ENCODE data around the gene APMAP. TPM values are rescaled to one million over a fixed set of nuclear protein-coding genes. Genes with fewer than 3 reads are reported as not detected.

The APMAP gene
- total and polyA plus RNA-seq, 2 of the 13 experiments (the other 11 are each of a cell fraction or from before 2014, with no cell fraction given), result 168 to 214 TPM

DNA sequence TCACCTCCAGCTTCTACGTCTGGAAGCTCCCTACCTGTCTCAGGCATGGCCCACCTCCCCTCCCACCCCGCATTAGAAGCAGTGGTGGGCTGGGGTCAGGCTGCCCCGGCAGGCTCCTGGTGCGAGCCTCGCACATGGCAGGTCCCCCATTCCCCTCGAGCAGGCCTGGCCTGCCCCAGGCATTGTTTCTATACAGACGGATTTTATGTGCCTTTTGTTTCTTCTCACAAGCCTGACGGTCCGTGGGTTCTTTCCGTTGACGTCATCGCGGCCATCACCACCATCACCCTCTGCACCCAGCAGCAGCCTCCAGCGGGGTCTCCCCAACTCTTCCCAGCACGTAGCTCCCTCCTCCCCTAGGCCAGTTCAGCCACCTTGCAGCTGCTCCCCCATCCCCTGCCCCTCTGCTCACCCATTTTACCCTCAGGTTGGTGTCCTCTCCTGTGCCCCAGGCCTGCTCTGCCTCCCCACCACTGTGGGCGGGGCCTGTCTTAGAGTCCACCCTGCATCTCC is 38.9 kb downstream of the APMAP start:
- no peak overlapping the region for H3K4me2 ChIP-seq (ENCODE audit: low read depth, low read length)
- DNase-seq (ENCODE audit: low spot score) (no peak), ATAC-seq (no peak), FAIRE-seq (no peak)
- WGBS (ENCODE audit: low lambda C conversion rate), result 91% methylated on average over 16 of the region's 16 CpGs
- H2AFZ ChIP-seq (ENCODE audit: low read length), result no peak overlapping the region
- no peak overlapping the region for H3K9ac ChIP-seq (ENCODE audit: insufficient read depth, low read depth, low read length)
- H3K4me1 ChIP-seq (ENCODE audit: insufficient read depth, low read length), result 0 out of 2 replicates have a peak, but pooled peaks cover 5% of the 10 kb centered on the region
- no peaks in the 10 kb centered on the region for H3K79me2 ChIP-seq (ENCODE audit: insufficient read depth, low read length)
- no peak overlapping the region for H3K27ac ChIP-seq (ENCODE audit: extremely low read length, insufficient read depth, low read length)
- peaks cover 4% of the 10 kb centered on the region in 2 experiments; a peak in 3 of 5 replicates for H3K36me3 ChIP-seq (replicated peaks in 1 of 2; ENCODE audit: control insufficient read depth in 1 of 2, insufficient read depth in 2 of 2, low read length in 2 of 2)
- no TSS peak for BruUV-seq (replicated peaks)
- H3K27me3 ChIP-seq (ENCODE audit: control insufficient read depth in 1 of 2, insufficient read depth in 2 of 2, low read length in 2 of 2), result peaks cover 7 to 12% of the 10 kb centered on the region in 2 experiments
- no peaks in the 10 kb centered on the region for H3K9me3 ChIP-seq (ENCODE audit: low read length)
- no peak overlapping the region for H3K4me3 ChIP-seq (replicated peaks in 1 of 3; ENCODE audit: insufficient read depth in 1 of 3, low read depth in 2 of 3, low read length in 3 of 3)
- H4K20me1 ChIP-seq (ENCODE audit: insufficient read depth, low read length), result no peaks in the 10 kb centered on the region; the same call in 1 of the 2 replicates
- CTCF ChIA-PET (ENCODE audit: low intra/inter-chr PET ratio, low total read pairs), result no interaction called here
- intact Hi-C loops (cut with micrococcal nuclease; ENCODE audit: unreplicated experiment) (no loop called here), in situ Hi-C loops (cut with HindIII; ENCODE audit: extremely low pct_ligation_motif_present, low pct_unique_long_range_greater_than_20kb) (no loop called here)
- POLR2A ChIA-PET, result no interaction called here
- TF ChIP-seq NFE2 (CRISPR knock-in tag; IDR thresholded peaks at IDR 0.05) (no peak), ZNF777 (CRISPR knock-in tag; IDR thresholded peaks at IDR 0.05) (no peak), AGO1 (IDR thresholded peaks at IDR 0.05; ENCODE audit: low read depth, low read length, poor library complexity, severe bottlenecking) (peak; percentile 25), ZSCAN20 (CRISPR knock-in tag; IDR thresholded peaks at IDR 0.05; ENCODE audit: borderline replicate concordance) (no peak), ARNT2 (CRISPR knock-in tag; IDR thresholded peaks at IDR 0.05; ENCODE audit: low read depth) (no peak), RXRB (CRISPR knock-in tag; IDR thresholded peaks at IDR 0.05; ENCODE audit: borderline replicate concordance) (no peak), KDM6A (CRISPR knock-in tag; IDR thresholded peaks at IDR 0.05; ENCODE audit: low read depth) (no peak), SIN3B (IDR thresholded peaks at IDR 0.05; ENCODE audit: low read length) (no peak), HNRNPLL (IDR thresholded peaks at IDR 0.05; ENCODE audit: low read depth, low read length, poor library complexity, severe bottlenecking) (no peak), PHF5A (CRISPR knock-in tag; IDR thresholded peaks at IDR 0.05; ENCODE audit: low read depth, unreplicated experiment) (no peak), KDM2A (CRISPR knock-in tag; IDR thresholded peaks at IDR 0.05; ENCODE audit: borderline replicate concordance, low read depth) (0 out of 2 replicates have a peak, but pooled peaks have one; percentile 33), ZNF790 (CRISPR knock-in tag; IDR thresholded peaks at IDR 0.05; ENCODE audit: borderline replicate concordance) (no peak), ZNF841 (CRISPR knock-in tag; IDR thresholded peaks at IDR 0.05; ENCODE audit: borderline replicate concordance) (no peak), ZNF180 (CRISPR knock-in tag; IDR thresholded peaks at IDR 0.05; ENCODE audit: borderline replicate concordance, low read depth) (no peak), POGZ (CRISPR knock-in tag; IDR thresholded peaks at IDR 0.05) (no peak), TOE1 (CRISPR knock-in tag; IDR thresholded peaks at IDR 0.05) (no peak), ZSCAN29 (CRISPR knock-in tag; conservative IDR thresholded peaks at IDR 0.05) (no peak), FOXP1 (IDR thresholded peaks at IDR 0.05) (no peak), FOXP1 (CRISPR knock-in tag; IDR thresholded peaks at IDR 0.05) (no peak), TBP (CRISPR knock-in tag; IDR thresholded peaks at IDR 0.05) (no peak), AGO2 (optimal IDR thresholded peaks at IDR 0.05; ENCODE audit: low read depth, low read length) (peak; percentile 70), CHCHD3 (CRISPR knock-in tag; IDR thresholded peaks at IDR 0.05) (no peak), ZBTB42 (CRISPR knock-in tag; IDR thresholded peaks at IDR 0.05) (no peak)
- TF ChIP-seq, protein P1, sequence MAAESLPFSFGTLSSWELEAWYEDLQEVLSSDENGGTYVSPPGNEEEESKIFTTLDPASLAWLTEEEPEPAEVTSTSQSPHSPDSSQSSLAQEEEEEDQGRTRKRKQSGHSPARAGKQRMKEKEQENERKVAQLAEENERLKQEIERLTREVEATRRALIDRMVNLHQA (CRISPR knock-in tag; IDR thresholded peaks at IDR 0.05), result no peak
- TF ChIP-seq, protein P2, sequence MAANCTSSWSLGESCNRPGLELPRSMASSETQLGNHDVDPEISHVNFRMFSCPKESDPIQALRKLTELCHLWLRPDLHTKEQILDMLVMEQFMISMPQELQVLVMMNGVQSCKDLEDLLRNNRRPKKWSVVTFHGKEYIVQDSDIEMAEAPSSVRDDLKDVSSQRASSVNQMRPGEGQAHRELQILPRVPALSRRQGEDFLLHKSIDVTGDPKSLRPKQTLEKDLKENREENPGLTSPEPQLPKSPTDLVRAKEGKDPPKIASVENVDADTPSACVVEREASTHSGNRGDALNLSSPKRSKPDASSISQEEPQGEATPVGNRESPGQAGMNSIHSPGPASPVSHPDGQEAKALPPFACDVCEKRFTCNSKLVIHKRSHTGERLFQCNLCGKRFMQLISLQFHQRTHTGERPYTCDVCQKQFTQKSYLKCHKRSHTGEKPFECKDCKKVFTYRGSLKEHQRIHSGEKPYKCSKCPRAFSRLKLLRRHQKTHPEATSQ (CRISPR knock-in tag; IDR thresholded peaks at IDR 0.05; ENCODE audit: borderline replicate concordance), result no peak
- TF ChIP-seq, protein P3, sequence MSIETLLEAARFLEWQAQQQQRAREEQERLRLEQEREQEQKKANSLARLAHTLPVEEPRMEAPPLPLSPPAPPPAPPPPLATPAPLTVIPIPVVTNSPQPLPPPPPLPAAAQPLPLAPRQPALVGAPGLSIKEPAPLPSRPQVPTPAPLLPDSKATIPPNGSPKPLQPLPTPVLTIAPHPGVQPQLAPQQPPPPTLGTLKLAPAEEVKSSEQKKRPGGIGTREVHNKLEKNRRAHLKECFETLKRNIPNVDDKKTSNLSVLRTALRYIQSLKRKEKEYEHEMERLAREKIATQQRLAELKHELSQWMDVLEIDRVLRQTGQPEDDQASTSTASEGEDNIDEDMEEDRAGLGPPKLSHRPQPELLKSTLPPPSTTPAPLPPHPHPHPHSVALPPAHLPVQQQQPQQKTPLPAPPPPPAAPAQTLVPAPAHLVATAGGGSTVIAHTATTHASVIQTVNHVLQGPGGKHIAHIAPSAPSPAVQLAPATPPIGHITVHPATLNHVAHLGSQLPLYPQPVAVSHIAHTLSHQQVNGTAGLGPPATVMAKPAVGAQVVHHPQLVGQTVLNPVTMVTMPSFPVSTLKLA (IDR thresholded peaks at IDR 0.05), result no peak

Measured in HepG2 (cell line).